Esophagus (tissue), 2 donors: Measurements from ENCODE around the gene MRPL50. TPM values are rescaled to one million over a fixed set of nuclear protein-coding genes. Genes with fewer than 3 reads are reported as not detected.
"Not testable (repeated sequence)": the region's sequence is repeated elsewhere in the genome, so short reads cannot be mapped to it uniquely, and the experiment has no call there.

ENCODE experiments used
- H3K27ac ChIP-seq, 2 donors: one replicate each; pipeline ENCODE4 v1.5.1; 2013; ENCODE audit warnings: low read depth in 2 of 2, mild to moderate bottlenecking in 2 of 2, inconsistent platforms in 1 of 2, low read length in 1 of 2, moderate library complexity in 1 of 2
- H3K27me3 ChIP-seq, 2 donors: one replicate each; pipeline ENCODE4 v1.6.1; 2013; ENCODE audit warnings: low read length in 2 of 2, control low read depth in 1 of 2, mild to moderate bottlenecking in 1 of 2; ENCODE audit not compliant: insufficient read depth in 2 of 2, control insufficient read depth in 1 of 2
- H3K36me3 ChIP-seq, 2 donors: one replicate each; pipeline ENCODE4 v1.6.1; 2013; ENCODE audit warnings: low read length in 1 of 2; ENCODE audit not compliant: control insufficient read depth in 2 of 2, insufficient read depth in 2 of 2
- H3K4me1 ChIP-seq, 2 donors: one replicate each; pipeline ENCODE4 v1.6.1; 2013; ENCODE audit warnings: low read length in 1 of 2; ENCODE audit not compliant: control insufficient read depth in 2 of 2, insufficient read depth in 2 of 2
- H3K4me3 ChIP-seq, 2 donors: one replicate each; pipeline ENCODE4 v1.5.1; 2013; ENCODE audit warnings: low read length in 2 of 2, mild to moderate bottlenecking in 2 of 2, low read depth in 1 of 2, moderate library complexity in 1 of 2
- H3K9me3 ChIP-seq, 2 donors: one replicate each; pipeline ENCODE4 v1.6.1; 2013; ENCODE audit warnings: mild to moderate bottlenecking in 2 of 2, low read depth in 1 of 2, low read length in 1 of 2, moderate library complexity in 1 of 2; ENCODE audit not compliant: control insufficient read depth in 2 of 2, insufficient read depth in 1 of 2
- WGBS, 2 donors: extraction: QIAGEN DNeasy Blood & Tissue Kit; methylation state at CpG; one replicate each; pipeline ENCODE4 v1.1.7; 2013; 5-methylcytosine and 5-hydroxymethylcytosine counted together
- polyA plus RNA-seq, 2 donors: library from polyadenylated mRNA; stranded (reverse); fragments of 200-250 nt; gene quantifications; one replicate each; pipeline ENCODE4 v1.2.3, GENCODE V29; 2013
- donor health status: healthy with polysubstance abuse.
- donor health status: Bipolar disorder and iron deficiency.

Gene MRPL50
- polyA plus RNA-seq, 2 donors = 5.0 to 6.6 TPM

- peaks cover 0 to 3% of the 10 kb centered on the region in 2 donors for H3K9me3 ChIP-seq
- H3K4me3 ChIP-seq = peak overlapping the region in 1 of 2 donors; percentile 71
- peaks cover 3 to 13% of the 10 kb centered on the region in 2 donors for H3K36me3 ChIP-seq
- no peak overlapping the region for H3K27ac ChIP-seq
- peaks cover 0 to 3% of the 10 kb centered on the region in 2 donors for H3K4me1 ChIP-seq
- no peaks in the 10 kb centered on the region for H3K27me3 ChIP-seq
- WGBS, 2 donors = 51 to 57% methylated on average over 5 of the region's 5 CpGs
Observed at GRCh38 chr9:101400120-101400519, 1.7 kb upstream of the MRPL50 start.

- H3K9me3 ChIP-seq = peaks cover 0 to 3% of the 10 kb centered on the region in 2 donors
- H3K36me3 ChIP-seq = peaks cover 3 to 13% of the 10 kb centered on the region in 2 donors
- WGBS, 2 donors = 8 to 9% methylated on average over 2 of the region's 2 CpGs
- peak overlapping the region; percentile 71 to 74 for H3K4me3 ChIP-seq
- peaks cover 0 to 3% of the 10 kb centered on the region in 2 donors for H3K4me1 ChIP-seq
- H3K27me3 ChIP-seq = no peaks in the 10 kb centered on the region
- no peak overlapping the region for H3K27ac ChIP-seq
Observed at GRCh38 chr9:101399643-101399970, 1.2 kb upstream of the MRPL50 start.

DNA sequence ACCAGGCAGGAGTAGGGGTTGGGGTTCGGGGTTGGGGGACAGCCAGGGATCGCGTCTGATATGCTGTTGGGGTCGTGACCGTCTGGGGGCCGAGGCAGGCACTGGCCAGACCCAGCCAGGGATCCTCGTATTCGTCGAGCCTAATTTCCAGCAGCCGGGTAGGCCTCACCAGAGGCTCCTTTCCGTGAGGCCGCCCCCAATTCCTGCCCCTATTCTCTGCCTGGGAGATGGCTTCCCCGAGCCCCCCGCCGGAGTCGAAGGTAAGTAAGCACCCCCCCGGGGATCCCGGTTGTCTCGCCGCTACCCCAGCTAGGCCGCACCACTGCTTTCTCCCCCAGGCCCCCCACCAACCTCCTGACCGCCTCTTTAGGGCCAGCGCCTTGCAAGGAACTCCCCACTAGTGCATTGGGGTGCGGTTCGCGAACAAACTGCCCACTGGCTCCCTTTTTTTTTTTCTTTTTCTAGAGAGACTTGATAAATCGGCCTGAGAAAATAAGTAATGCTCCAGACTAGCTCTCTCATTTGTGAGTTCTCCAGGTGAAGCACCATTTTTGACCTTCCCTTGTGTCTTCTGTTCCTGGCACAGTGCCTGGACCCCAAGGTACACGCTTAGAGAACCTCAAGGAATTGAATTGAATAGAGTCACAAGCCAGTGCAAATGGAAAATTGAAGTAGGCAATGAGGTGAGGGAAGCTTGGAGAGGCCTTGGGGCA lies 668 bp upstream of the MRPL50 start:
- H3K9me3 ChIP-seq = peaks cover 0 to 3% of the 10 kb centered on the region in 2 donors
- WGBS, 2 donors = 1 to 2% methylated on average over 28 of the region's 28 CpGs
- H3K4me3 ChIP-seq = peak overlapping the region; percentile 71 to 74
- peaks cover 3 to 13% of the 10 kb centered on the region in 2 donors for H3K36me3 ChIP-seq
- peaks cover 0 to 3% of the 10 kb centered on the region in 2 donors for H3K4me1 ChIP-seq
- H3K27me3 ChIP-seq = no peaks in the 10 kb centered on the region
- H3K27ac ChIP-seq = peak overlapping the region; percentile 51 to 70

GRCh38 chr9:101397746-101398067 lies 711 bp downstream of the MRPL50 start:
- peak overlapping the region; percentile 69 to 77 for H3K27ac ChIP-seq
- 6 to 7% methylated on average over 4 of the region's 4 CpGs for WGBS, 2 donors
- H3K4me3 ChIP-seq = peak overlapping the region; percentile 74 to 79
- peaks cover 0 to 3% of the 10 kb centered on the region in 2 donors for H3K4me1 ChIP-seq
- H3K27me3 ChIP-seq = no peaks in the 10 kb centered on the region
- no peaks in the 10 kb centered on the region for H3K9me3 ChIP-seq
- peaks cover 0 to 9% of the 10 kb centered on the region in 2 donors for H3K36me3 ChIP-seq

GRCh38 chr9:101394687-101395086 lies 3.7 kb downstream of the MRPL50 start:
- no peak overlapping the region for H3K27ac ChIP-seq
- H3K4me3 ChIP-seq = no peak overlapping the region
- H3K9me3 ChIP-seq = no peaks in the 10 kb centered on the region
- H3K4me1 ChIP-seq = no peaks in the 10 kb centered on the region
- 91 to 96% methylated on average over 1 of the region's 1 CpG for WGBS, 2 donors
- H3K27me3 ChIP-seq = no peaks in the 10 kb centered on the region
- H3K36me3 ChIP-seq = no peaks in the 10 kb centered on the region

- 98% methylated on average over 3 of the region's 3 CpGs for WGBS, 2 donors
- Histone ChIP-seq H3K4me3 (no peak overlapping the region), H3K4me1 (no peaks in the 10 kb centered on the region), H3K9me3 (no peaks in the 10 kb centered on the region), H3K27me3 (no peaks in the 10 kb centered on the region), H3K36me3 (no peaks in the 10 kb centered on the region), H3K27ac (no peak overlapping the region)
Observed at GRCh38 chr9:101393135-101393534, 5.3 kb downstream of the MRPL50 start.

DNA sequence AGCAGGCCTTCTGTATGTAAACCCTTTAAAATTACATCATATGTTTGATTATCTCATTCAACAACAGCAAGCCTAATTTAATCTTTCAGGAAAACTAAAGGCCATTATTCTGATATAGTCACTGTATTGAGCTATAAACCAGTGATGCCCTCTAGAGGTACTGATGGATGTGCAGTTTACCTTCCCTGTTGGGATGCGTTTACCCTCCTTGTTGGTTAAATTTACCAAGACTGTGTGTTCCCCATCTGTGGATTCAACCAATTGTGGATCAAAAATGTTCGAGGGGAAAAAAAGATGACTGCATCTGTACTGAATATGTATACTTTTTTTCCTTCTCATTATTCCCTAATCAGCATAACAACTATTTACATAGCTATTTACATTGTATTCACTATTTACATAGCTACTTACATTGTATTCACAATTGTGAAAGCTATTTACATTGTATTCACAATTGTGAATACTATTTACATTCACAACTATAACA lies 9.9 kb downstream of the MRPL50 start:
- Histone ChIP-seq H3K4me1 (no peaks in the 10 kb centered on the region), H3K36me3 (no peaks in the 10 kb centered on the region), H3K27me3 (no peaks in the 10 kb centered on the region), H3K4me3 (no peak overlapping the region), H3K9me3 (no peaks in the 10 kb centered on the region), H3K27ac (no peak overlapping the region)
- WGBS, 2 donors = 80 to 82% methylated on average over 2 of the region's 2 CpGs

GRCh38 chr9:101387871-101388506 lies 10.4 kb downstream of the MRPL50 start:
- H3K9me3 ChIP-seq = no peaks in the 10 kb centered on the region
- 49 to 50% methylated on average over 6 of the region's 6 CpGs for WGBS, 2 donors
- no peaks in the 10 kb centered on the region for H3K4me1 ChIP-seq
- H3K27me3 ChIP-seq = no peaks in the 10 kb centered on the region
- H3K36me3 ChIP-seq = no peaks in the 10 kb centered on the region
- H3K4me3 ChIP-seq = no peak overlapping the region
- H3K27ac ChIP-seq = no peak overlapping the region

DNA sequence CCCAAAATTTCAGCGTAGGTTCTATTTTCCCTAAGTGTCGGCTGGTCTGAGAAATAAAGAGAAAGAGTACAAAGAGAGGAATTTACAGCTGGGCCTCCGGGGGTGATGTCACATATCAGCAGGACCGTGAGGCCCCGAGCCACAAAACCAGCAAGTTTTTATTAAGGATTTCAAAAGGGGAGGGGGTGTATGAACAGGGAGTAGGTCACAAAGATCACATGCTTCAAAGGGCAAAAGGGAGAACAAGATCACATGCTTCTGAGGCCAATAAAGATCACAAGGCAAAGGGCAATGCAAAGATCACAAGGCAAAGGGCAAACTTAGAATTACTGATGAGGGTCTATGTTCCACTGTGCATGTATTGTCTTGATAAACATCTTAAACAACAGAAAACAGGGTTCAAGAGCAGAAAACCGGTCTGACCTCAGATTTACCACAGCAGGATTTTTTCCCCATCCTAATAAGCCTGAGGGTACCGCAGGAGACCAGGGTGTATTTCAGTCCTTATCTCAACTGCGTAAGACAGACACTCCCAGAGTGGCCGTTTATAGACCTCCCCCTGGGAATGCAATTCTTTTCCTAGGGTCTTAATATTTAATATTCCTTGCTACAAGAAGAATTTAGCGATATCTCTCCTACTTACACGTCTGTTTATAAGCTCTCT lies 13.4 kb downstream of the MRPL50 start, which contains the start of gene BAAT:
TSS of gene BAAT (minus strand) at position 134 of the 664 bp plus-strand sequence. CDS start 13,602 bp downstream, outside the sequence.
- H3K27me3 ChIP-seq, H3K9me3 ChIP-seq, H3K4me1 ChIP-seq, H3K36me3 ChIP-seq, H3K27ac ChIP-seq, H3K4me3 ChIP-seq: not testable (repeated sequence)
- WGBS, 2 donors = 96% methylated on average over 11 of the region's 11 CpGs
